Stimulated activated effector memory CD8-positive, alpha-beta T cell treated with anti-CD3 and anti-CD28 coated beads, Interleukin-12 subunit alpha, Interleukin-12 subunit beta, amount 100 ng/mL, for 72 hours (primary cell): ENCODE data around the gene DNAAF5.

Source experiments
- ATAC-seq: fragments of 150-1000 bp; cut with Tn5 transposase; 2 replicates; pipeline ENCODE4 v1.10.0; 2021
- DNase-seq, 2 donors: peaks; one replicate each; pipeline ENCODE4 v3.0.0; 2021 to 2022; ENCODE audit warnings: low spot score in 2 of 2
- H3K27ac Mint-ChIP-seq: one replicate; pipeline ENCODE4 v1.8.0; 2022; ENCODE audit warnings: mild to moderate bottlenecking, mixed read lengths
- H3K36me3 Mint-ChIP-seq: one replicate; pipeline ENCODE4 v1.8.0; 2022; ENCODE audit warnings: mild to moderate bottlenecking, mixed read lengths
- H3K4me1 Mint-ChIP-seq: one replicate; pipeline ENCODE4 v1.8.0; 2022; ENCODE audit warnings: mixed read lengths
- H3K4me3 Mint-ChIP-seq: one replicate; pipeline ENCODE4 v1.8.0; 2022; ENCODE audit warnings: mild to moderate bottlenecking, mixed read lengths
- H3K9me3 Mint-ChIP-seq: one replicate; pipeline ENCODE4 v1.8.0; 2022; ENCODE audit warnings: mixed read lengths

Gene DNAAF5

GRCh38 chr7:759569-759968 lies 33.1 kb downstream of the DNAAF5 start:
- DNase-seq (no peak), ATAC-seq (no peak)
- H3K9me3 Mint-ChIP-seq = no peaks in the 10 kb centered on the region
- peak overlapping the region; percentile 56 for H3K27ac Mint-ChIP-seq
- H3K4me3 Mint-ChIP-seq = no peak overlapping the region
- peaks cover 59% of the 10 kb centered on the region for H3K36me3 Mint-ChIP-seq
- H3K4me1 Mint-ChIP-seq = no peaks in the 10 kb centered on the region

- no peak for ATAC-seq
- Mint-ChIP-seq H3K4me1 (no peaks in the 10 kb centered on the region), H3K27ac (no peak overlapping the region), H3K9me3 (no peaks in the 10 kb centered on the region), H3K36me3 (peaks cover 58% of the 10 kb centered on the region), H3K4me3 (no peak overlapping the region)
- no peak for DNase-seq
These were observed 33.5 kb downstream of the DNAAF5 start for GRCh38 chr7:760006-760405.

- Mint-ChIP-seq H3K36me3 (peaks cover 56% of the 10 kb centered on the region), H3K4me1 (no peaks in the 10 kb centered on the region), H3K27ac (no peak overlapping the region), H3K9me3 (no peaks in the 10 kb centered on the region), H3K4me3 (no peak overlapping the region)
- DNase-seq = no peak
- ATAC-seq = no peak
These were observed 34.6 kb downstream of the DNAAF5 start for GRCh38 chr7:761101-761500.

- peaks cover 58% of the 10 kb centered on the region for H3K36me3 Mint-ChIP-seq
- H3K4me3 Mint-ChIP-seq = no peak overlapping the region
- no peak overlapping the region for H3K27ac Mint-ChIP-seq
- ATAC-seq (no peak), DNase-seq (no peak)
- no peaks in the 10 kb centered on the region for H3K9me3 Mint-ChIP-seq
- H3K4me1 Mint-ChIP-seq = no peaks in the 10 kb centered on the region
These were observed 35.1 kb downstream of the DNAAF5 start for GRCh38 chr7:761631-762030.

- H3K4me3 Mint-ChIP-seq = no peak overlapping the region
- no peak overlapping the region for H3K27ac Mint-ChIP-seq
- peaks cover 2% of the 10 kb centered on the region for H3K4me1 Mint-ChIP-seq
- peaks cover 59% of the 10 kb centered on the region for H3K36me3 Mint-ChIP-seq
- no peak for DNase-seq
- H3K9me3 Mint-ChIP-seq = no peaks in the 10 kb centered on the region
- no peak for ATAC-seq
These were observed 36.4 kb downstream of the DNAAF5 start for GRCh38 chr7:762885-763284.

- no peak for DNase-seq
- H3K4me1 Mint-ChIP-seq = peaks cover 5% of the 10 kb centered on the region
- peaks cover 50% of the 10 kb centered on the region for H3K36me3 Mint-ChIP-seq
- H3K4me3 Mint-ChIP-seq = no peak overlapping the region
- no peak for ATAC-seq
- no peak overlapping the region for H3K27ac Mint-ChIP-seq
- H3K9me3 Mint-ChIP-seq = no peaks in the 10 kb centered on the region
These were observed 37.3 kb downstream of the DNAAF5 start for GRCh38 chr7:763762-764161.

GRCh38 chr7:765383-765782 lies 38.9 kb downstream of the DNAAF5 start:
- no peak for DNase-seq
- Mint-ChIP-seq H3K9me3 (no peaks in the 10 kb centered on the region), H3K36me3 (peaks cover 48% of the 10 kb centered on the region), H3K27ac (no peak overlapping the region), H3K4me3 (no peak overlapping the region), H3K4me1 (peaks cover 5% of the 10 kb centered on the region)
- no peak for ATAC-seq

- Mint-ChIP-seq H3K27ac (peak overlapping the region; percentile 48), H3K36me3 (peaks cover 48% of the 10 kb centered on the region), H3K4me3 (no peak overlapping the region), H3K4me1 (peaks cover 5% of the 10 kb centered on the region), H3K9me3 (no peaks in the 10 kb centered on the region)
- ATAC-seq = no peak
- no peak for DNase-seq
These were observed 41.1 kb downstream of the DNAAF5 start for GRCh38 chr7:767580-767940.

GRCh38 chr7:767941-768731 lies 41.6 kb downstream of the DNAAF5 start:
- H3K36me3 Mint-ChIP-seq = peaks cover 42% of the 10 kb centered on the region
- no peak for ATAC-seq
- DNase-seq = no peak
- H3K4me1 Mint-ChIP-seq = peaks cover 5% of the 10 kb centered on the region
- H3K4me3 Mint-ChIP-seq = no peak overlapping the region
- H3K9me3 Mint-ChIP-seq = no peaks in the 10 kb centered on the region
- H3K27ac Mint-ChIP-seq = peak overlapping the region; percentile 48

- ATAC-seq = peak; percentile 38
These were observed 42.5 kb downstream of the DNAAF5 start for GRCh38 chr7:768881-769504.

GRCh38 chr7:770336-770735 lies 43.8 kb downstream of the DNAAF5 start:
- H3K9me3 Mint-ChIP-seq = no peaks in the 10 kb centered on the region

More at GRCh38 chr7:768881-769504, 42.5 kb downstream of the DNAAF5 start:
- H3K9me3 Mint-ChIP-seq = no peaks in the 10 kb centered on the region
- DNase-seq = no peak
- no peak overlapping the region for H3K27ac Mint-ChIP-seq
- peaks cover 5% of the 10 kb centered on the region for H3K4me1 Mint-ChIP-seq
- no peak overlapping the region for H3K4me3 Mint-ChIP-seq
- H3K36me3 Mint-ChIP-seq = peaks cover 40% of the 10 kb centered on the region

GRCh38 chr7:770741-771166 lies 44.3 kb downstream of the DNAAF5 start:
- H3K4me3 Mint-ChIP-seq = no peak overlapping the region
- H3K27ac Mint-ChIP-seq = no peak overlapping the region
- peaks cover 40% of the 10 kb centered on the region for H3K36me3 Mint-ChIP-seq
- no peaks in the 10 kb centered on the region for H3K9me3 Mint-ChIP-seq
- DNase-seq = no peak
- peaks cover 5% of the 10 kb centered on the region for H3K4me1 Mint-ChIP-seq
- ATAC-seq = no peak

More at GRCh38 chr7:770336-770735, 43.8 kb downstream of the DNAAF5 start:
- DNase-seq = no peak
- ATAC-seq = no peak
- Mint-ChIP-seq H3K36me3 (peaks cover 40% of the 10 kb centered on the region), H3K4me1 (peaks cover 5% of the 10 kb centered on the region), H3K27ac (no peak overlapping the region), H3K4me3 (no peak overlapping the region)

- Mint-ChIP-seq H3K4me1 (peaks cover 5% of the 10 kb centered on the region), H3K36me3 (peaks cover 37% of the 10 kb centered on the region), H3K4me3 (no peak overlapping the region), H3K9me3 (no peaks in the 10 kb centered on the region), H3K27ac (no peak overlapping the region)
- DNase-seq = no peak
- no peak for ATAC-seq
These were observed 44.9 kb downstream of the DNAAF5 start for GRCh38 chr7:771234-772004.

GRCh38 chr7:772005-772294 lies 45.5 kb downstream of the DNAAF5 start:
- Mint-ChIP-seq H3K9me3 (no peaks in the 10 kb centered on the region), H3K4me1 (peaks cover 5% of the 10 kb centered on the region), H3K36me3 (peaks cover 32% of the 10 kb centered on the region), H3K27ac (no peak overlapping the region), H3K4me3 (no peak overlapping the region)
- DNase-seq (no peak), ATAC-seq (no peak)

GRCh38 chr7:772392-772791 lies 45.9 kb downstream of the DNAAF5 start:
- H3K4me1 Mint-ChIP-seq = peaks cover 5% of the 10 kb centered on the region
- no peak overlapping the region for H3K4me3 Mint-ChIP-seq
- H3K27ac Mint-ChIP-seq = no peak overlapping the region
- H3K9me3 Mint-ChIP-seq = no peaks in the 10 kb centered on the region
- peaks cover 28% of the 10 kb centered on the region for H3K36me3 Mint-ChIP-seq
- DNase-seq (no peak), ATAC-seq (no peak)
